ENCODE data around the gene TULP4.
A peak's percentile ranks its signal among the peaks of the same experiment; 100 is the strongest.
"Not testable (repeated sequence)": the region's sequence is repeated elsewhere in the genome, so short reads cannot be mapped to it uniquely, and the experiment has no call there.

The TULP4 gene

DNA sequence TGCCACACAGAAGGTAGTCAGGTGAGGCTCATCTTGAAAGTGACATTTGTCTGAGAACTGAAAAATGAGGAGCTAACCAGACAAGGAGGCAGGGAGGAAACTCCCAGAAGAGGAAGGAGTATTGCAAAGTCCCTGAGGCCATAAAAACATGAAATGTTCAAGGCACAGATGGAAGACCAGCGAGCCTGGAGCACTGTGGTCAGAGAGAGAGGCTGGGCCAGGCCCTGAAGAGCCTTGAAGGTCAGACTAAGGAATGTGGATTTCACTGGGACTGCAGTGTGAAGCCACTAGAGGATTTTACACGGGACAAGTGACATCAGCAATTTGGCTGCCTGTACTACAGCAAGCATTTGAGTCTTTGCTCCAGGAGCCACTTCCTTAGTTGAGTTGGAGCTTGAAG is 226.5 kb downstream of the TULP4 start:
- DNase-seq, result no peak

DNA sequence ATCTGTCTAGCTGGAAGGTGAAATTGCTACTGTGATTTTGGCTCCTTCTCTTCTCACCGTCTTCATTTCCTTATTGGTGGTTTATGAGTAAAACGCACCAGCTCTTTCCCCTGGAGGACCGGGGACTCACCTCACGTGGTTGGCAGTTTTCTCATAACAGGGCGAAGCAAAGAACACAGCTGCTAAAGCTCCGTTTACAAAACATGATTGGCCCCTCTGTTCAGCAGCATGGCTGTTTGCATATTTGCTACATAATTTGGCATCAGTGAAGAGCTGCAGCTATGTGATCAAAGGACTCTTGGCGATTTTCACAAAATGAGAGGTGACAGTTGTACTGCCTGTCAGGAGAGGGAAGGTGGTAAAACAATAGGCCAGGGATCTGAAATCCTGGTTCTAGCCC is 227.1 kb downstream of the TULP4 start:
- DNase-seq, result no peak

DNA sequence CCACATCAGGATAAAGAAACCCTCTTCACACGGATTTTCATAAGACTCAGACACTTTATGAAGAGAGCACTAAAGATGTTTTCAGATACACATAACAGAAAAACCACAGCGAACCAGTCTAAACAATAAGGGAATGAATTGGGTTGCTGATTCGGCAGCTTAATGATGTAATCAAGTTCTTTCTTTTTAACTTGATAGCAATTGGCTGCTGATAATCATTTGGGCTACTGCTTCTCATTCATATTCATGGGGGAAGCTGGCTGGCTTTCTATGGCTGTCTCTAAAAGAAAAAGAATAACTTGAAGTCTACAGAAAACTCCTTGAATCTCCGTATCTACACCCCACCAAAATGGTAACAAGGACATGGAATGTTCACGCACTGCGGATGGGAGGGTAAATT is 227.6 kb downstream of the TULP4 start:
- no peak for DNase-seq

DNA sequence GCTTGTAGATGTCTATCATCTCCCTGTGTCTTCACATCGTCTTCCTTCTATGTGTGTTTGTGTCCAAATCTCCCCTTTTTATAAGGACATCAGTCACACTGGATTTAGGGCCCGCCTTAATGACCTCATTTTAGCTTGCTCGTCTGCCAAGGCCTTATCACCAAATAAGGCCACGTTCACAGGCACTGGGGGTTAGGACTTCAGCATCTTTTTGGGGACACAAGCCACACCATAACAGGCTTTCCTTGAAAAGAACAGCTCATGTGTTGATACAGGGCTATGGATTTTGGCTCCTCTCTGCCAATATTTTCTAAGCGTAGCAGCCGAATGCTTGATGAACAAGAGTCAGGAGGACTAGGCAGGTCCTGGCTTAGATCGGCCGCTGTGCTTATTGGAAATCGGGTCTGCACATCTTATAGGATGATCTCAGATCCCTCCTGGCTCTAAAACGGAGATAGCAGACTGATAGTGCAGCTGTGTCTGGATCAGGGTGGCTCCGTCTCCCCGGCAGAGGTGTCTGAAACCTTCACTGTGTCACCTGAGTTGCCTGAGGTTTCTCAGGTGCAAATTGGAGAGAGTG is 231.4 kb downstream of the TULP4 start:
- no peak for DNase-seq

DNA sequence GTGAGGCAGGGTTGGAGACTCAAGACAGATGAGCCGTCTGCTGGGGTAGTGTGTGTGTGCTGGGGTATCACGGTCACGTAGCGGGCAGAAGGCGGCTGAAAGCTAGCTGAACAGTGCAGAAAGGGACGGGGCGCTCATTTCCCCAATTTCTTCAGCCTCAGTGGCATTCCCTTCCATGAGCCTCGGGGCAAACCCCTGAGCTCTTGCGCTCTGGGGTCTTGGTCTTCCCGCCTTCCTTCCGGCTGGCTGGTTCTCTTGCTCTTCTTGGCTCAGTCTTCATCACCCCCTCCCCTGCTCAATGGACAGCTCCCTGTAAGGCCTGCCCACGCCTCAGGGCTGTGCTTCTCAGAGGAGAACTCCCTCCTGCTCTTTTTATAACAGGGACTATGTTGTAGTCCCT is 232.2 kb downstream of the TULP4 start:
- DNase-seq, result no peak

DNA sequence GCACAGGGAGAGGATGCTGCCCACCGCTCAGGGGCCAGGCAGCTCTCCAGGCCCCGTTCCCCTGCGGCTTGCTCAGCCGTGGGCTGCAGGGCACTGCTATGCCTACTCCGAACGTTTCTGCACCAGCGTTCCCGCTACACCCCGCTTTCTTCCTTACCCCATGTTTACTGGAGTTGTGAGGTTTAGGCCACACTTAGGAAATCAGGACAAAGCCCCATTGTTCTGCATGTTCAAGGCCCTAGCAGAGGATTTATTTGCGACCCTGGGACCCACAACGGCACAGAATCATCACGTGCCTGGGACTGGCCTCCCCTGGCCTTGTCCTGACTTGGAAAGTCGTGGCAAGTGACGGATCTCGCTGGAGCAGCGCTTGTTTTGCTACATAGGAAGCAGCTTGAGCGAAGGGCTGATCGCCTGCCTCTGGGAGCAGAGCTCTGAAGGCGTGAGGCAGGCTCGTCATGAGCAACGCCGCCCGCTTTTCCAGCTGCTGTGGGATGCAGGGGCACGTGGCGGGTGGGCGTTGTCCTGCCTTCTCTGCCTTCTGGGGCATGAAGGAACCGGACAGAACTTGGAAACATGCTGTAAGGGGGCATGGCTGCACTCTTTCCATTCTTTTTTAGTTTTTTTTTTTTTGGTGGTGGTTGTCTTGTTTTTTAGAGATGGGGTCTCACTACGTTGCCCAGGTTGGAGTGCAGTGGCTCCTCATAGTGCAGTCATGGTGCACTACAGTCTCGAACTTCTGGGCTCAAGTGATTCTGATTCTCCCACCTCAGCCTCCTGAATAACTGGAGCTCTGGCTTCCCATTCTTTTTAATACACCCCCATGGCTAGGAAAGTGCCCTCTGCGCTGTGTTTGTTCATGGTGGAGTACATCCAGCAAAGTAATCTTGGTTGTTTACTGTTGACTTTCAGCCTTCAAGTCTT is 233.0 kb downstream of the TULP4 start:
- DNase-seq, result no peak

DNA sequence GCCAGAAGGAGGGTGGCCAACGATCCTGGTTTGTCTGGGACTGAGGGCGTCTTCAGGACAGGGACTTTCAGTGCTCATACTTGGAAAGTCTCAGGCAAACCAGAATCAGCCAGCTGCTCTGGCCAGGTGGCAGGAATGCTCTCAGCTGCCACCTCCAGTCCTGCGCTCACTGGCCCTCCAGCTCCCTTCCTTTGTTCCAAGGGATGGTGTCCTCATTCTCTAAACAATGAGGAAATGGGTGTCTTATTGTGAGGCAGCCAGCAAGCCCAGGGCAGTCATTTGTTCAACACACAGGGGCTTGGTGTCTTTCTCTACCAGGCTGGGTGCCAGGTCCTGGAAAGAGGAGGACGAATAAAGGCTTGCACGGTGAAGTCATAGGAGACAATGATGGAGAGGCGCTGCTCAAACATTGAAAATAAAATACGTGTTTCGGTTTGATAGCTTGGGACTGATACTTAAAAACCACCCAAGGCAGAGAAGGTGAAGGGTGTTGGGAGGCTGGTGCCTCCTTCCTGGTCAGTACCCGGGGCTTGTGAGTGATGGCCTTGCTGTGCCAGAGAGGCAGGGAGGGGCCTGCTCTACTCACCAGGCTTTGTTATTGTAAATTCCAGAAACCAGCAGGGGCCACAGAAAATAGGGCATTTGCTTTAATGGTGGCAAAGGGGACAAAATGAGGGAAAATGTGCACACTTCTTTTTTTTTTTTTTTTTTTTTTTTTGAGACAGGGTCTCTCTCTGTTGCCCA is 236.3 kb downstream of the TULP4 start:
- no peak for DNase-seq

DNA sequence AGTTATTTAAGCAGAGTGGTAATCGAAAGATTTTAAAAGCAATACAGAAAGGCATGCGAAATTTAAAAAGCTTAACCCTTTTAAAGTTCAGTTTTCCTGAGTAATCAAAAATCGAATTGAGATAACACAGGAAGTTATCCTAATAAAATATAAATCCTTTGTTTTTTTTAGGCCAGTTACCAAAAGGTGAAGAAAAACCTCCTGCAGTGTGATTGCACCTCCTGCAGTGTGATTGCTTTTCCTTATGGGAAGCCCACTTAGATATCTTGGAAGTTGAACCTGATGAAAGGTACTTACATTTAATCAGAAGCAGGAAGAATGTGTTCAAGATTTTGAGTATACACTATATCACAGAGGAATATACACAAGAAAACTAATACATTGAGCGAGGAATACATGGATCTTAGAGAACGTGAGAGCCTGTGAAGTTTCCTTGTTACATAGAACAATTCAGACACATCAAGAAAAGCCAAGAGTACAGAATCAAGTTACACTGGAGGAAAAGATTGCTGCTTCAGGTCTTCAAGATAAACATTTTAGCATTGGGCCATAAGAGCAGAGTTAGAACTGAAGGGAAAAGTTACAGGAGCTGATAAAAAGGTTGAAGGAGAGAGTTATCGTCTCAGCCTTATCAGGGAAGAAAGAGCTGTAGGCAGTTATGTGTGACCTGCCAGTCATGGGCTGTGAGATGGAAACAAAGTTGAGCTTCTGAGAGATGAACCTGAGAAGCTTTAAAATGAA is 240.0 kb downstream of the TULP4 start:
- DNase-seq, result no peak

DNA sequence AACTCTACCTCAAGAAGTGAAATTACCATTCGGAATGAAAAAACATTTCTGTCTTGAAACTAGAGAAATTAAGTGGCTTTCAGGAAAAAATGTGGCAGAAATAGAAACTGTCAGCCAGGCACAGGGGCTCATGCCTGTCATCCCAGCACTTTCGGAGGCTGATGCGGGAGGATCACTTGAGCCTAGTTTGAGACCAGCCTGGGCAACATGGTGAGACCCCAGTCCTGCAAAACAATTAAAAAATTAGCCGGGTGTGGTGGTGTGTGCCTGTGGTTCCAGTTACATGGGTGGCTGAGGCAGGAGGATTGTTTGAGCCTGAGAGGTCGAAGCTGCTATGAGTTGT is 240.5 kb downstream of the TULP4 start:
- no peak for DNase-seq

DNA sequence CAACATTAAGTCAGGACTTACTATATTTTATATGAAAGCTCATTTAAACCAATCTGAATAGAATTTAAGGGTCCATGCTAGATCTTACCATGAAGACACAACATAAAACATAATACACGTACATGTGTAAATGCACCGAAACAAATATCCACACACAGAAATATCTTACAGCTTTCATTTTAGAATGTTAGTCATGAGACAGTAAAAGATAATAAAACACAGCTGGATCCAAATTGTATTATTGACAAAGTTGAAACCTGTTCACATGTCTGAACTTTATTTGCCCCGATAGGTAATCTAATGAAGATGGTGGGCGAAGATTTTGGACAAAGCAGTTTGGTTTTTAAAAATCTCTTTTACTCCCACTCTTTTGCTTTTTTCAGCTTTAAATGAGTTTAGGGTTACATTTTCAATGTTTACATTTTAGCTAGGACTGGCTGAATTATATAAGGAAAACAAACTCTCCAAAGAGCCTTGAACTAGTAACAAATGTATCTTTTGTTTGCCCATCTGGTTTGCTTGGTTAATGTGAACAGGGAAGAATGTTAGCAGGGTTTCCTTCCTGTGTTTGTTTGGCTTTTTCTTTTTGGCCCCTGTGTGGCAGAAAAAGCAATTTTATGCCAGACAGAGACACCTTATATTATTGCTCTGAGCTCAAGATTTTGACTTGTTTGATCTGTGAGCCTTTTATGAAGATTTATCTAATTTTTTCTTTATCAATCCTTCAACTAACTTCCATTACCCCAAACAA is 242.5 kb downstream of the TULP4 start:
- no peak for DNase-seq

DNA sequence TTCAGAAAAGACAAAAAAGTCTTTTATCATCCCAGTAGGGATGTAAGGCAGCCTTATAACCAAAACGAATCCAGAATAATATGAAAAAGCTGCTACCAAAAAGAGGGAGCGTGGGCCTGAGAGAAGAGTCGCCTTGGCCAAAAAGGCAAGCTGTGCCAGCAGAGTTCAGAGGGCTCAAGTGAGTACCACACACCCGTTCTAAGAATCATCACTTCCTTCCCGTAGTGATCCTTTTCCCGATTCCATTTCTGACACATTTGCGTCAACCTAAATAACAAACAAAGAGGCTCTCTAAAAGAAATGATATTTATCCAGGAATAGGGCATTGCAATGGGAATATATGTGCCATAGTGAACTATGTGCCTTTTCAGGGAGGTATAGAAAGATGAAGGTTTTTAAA is 243.8 kb downstream of the TULP4 start:
- no peak for DNase-seq

DNA sequence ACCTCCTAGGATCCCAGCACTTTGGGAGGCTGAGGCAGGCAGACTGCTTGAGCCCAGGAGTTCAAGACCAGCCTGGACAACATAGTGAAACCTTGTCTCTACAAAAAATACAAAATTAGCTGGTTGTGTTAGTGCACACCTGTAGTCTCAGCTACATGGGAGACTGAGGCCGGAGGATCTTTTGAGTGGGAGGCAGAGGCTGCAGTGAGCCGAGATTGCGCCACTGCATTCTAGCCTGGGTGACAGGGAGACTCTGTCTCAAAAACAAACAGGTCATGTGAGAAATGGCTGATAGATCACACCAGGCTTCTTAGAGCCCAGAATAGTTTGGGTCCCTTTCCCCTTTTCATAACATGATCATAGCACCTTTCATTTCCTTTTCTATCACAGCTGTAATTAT is 244.8 kb downstream of the TULP4 start:
- not testable (repeated sequence) for DNase-seq

DNA sequence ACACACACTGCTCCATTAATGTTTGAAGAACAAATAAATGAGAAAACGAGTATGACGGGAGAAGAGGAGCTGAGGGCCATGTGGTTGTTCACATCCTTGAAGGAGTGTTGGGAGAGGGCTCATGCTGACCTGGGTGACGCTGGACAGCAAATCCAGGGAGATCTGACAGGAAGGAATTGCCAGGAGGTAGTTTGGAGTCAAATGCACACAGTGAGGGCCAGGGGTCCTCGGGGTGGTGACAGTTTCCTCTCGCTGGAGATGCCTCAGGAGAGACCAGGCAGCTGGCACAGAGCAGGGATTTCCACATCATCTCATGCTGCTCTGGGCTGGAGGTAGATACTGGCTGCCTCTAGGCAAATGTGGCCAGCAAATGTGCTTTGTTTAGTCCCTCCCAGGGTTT is 245.7 kb downstream of the TULP4 start:
- no peak for DNase-seq

DNA sequence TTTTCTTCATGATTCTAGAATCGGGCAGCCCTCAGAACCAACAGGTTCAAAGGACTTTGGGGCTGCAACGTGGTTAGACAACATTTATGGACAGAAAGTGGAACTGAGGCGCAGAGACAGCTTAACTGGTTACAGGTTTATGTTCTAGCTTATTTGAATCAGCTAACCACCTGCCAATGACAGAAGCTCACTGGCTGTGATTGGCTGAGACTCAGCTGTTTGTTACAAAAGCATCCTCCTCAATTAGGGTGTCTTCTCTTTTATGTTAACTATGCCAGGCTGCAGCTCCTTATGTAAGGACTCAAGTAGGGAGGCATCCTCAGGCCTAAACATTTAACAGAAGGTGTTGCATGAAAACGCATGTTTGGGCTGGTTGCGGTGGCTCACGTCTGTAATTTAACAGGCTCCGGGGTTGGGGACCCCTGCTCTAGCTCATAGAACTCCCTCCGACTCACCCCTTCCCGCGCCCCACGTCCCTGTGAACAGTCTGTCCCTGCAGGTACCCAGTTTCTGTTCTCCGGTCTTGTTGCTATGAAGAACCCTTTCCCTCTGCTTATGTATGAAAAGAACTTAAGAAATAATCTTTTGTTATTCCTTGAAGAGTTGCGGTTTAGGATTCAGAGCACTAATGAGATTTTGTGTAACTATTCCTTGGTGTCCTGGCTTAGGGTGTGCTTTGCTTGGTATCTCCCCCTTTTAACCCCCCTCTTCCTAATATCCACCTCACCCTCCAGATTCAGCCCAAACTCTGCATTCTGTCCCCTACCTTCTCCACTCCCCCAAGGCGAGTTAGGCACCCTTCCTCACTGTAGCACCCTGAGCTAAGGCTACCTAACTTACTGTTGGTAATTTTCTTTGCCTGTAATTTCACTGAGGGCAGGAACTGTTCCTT is 246.4 kb downstream of the TULP4 start:
- no peak for DNase-seq

DNA sequence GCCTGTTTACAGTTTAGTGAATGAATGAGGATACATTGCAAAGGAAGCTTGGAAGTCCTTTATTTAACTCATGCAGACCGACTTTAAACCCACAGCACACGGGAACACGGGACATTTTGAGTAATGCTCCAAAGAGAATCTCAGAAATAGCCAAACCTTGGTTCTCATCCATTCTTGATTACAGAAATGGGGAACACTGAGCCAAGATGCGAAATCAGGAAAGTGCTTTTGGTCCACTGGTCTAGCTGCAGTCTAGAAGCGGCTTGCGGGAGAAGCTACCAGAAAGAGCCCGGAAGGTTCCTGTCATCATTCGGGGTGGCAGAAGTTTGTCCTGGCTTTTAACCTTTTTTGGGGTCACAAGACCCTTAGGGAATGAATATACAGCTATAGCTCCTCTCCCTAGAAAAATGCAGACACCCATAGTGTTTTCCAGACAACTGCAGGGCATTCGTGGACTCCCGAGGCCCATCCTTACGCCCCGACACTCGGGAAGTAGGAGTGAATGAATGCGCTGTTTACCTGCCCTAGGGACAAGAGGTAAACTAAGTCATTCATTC is 247.2 kb downstream of the TULP4 start:
- DNase-seq, result no peak

DNA sequence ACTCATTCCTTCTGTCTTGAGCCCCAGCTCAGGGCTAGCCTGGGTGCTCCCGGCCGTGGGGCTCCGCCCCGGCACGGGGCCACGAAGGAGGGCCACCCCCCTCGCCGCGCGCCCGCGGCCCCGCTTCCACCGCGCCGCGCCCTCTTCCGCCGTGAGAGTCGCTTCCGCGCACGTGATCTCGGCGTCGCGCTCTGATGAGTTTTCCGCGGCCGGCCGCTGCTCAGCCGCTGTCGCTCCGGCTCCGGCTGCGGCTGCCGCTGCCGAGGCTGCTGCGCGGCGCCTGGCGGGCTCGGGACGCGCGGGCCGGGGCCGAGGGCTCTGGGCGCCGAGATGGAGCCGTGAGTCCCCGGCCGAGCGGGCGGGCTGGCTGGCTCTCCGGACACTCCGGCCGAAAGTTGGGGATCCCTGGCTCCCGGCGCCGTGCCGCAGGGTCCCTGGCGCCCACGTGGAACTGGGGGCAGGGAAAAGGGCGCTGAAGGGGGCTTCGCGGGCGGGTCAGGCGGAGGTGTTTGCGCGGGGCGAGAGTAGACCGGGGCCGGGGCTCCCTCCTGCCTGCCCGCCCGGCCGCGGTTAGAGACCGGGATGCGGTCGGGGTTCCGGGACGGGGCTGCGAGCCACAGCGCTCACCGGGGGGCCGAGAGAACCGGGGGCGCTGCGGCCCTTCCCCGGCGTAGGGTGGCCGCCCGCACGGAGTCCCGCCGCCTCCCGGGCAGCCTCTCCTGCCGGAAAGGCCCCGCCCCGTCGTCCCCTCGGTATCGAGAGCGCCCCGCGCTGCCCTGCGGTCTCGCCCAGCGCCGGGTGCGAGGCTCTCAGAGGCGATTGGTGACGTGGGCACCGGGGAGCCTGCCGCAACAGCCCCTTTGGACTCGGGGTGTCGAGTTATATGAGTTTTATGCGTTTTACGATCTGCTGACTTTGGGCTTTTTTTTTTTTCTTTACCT is 247.9 kb downstream of the TULP4 start, which contains the start of gene TMEM181:
TMEM181 (plus strand) TSS at position 197 of the 941 bp plus-strand sequence; CDS start at position 331, 134 bp downstream.
- peak; percentile 84 for DNase-seq

DNA sequence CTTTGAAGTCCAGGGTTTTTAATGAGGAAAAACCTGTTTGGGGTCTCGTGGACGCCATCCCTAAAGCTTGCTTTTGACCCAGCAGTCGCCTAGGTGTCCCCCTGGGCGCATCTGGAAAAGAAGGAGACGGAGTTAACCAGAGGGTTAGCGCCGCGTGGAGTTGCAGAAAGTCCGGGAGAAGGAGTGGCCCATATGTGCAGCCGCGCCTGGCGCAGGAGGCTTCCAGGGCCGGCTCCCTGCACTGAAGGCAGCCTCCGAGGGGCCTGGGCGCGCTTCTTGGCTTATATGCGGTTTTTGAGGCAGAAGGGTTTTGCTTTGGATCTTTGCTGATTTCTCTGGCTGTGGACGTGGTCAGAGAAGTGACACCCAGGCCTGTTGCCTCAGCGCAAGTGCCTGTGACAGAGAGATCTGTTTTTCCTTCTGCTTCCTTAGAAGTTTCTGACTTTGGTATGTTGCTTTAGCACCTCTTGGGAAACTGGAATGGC is 248.6 kb downstream of the TULP4 start:
- no peak for DNase-seq
